ENCODE results near the gene SH3PXD2A.
"Not testable (repeated sequence)": the region's sequence is repeated elsewhere in the genome, so short reads cannot be mapped to it uniquely, and the experiment has no call there.

Gene SH3PXD2A

DNA sequence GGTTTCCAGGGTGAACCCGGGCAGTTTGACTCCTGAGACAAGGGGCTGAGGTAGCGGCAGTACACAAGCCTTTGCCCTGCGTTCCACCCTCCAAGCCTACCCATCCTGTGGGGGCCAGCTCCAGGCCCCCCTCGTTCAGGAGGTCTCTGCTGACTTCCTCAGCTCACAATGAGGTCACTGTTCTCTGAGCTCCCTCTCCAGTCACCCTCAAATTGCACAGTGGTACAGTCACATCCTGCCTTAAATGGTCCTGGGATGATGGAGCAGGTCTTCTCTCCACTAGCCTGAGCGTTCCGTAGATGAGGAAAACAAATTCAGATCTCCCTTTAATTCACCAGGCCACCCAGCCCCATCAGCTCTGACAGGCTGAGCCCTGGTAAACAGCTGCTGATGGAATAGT lies 90.2 kb downstream of the SH3PXD2A start:
- DNase-seq, result peak; percentile 11

GRCh38 chr10:103764296-103765088 lies 90.9 kb downstream of the SH3PXD2A start:
- DNase-seq, result no peak

DNA sequence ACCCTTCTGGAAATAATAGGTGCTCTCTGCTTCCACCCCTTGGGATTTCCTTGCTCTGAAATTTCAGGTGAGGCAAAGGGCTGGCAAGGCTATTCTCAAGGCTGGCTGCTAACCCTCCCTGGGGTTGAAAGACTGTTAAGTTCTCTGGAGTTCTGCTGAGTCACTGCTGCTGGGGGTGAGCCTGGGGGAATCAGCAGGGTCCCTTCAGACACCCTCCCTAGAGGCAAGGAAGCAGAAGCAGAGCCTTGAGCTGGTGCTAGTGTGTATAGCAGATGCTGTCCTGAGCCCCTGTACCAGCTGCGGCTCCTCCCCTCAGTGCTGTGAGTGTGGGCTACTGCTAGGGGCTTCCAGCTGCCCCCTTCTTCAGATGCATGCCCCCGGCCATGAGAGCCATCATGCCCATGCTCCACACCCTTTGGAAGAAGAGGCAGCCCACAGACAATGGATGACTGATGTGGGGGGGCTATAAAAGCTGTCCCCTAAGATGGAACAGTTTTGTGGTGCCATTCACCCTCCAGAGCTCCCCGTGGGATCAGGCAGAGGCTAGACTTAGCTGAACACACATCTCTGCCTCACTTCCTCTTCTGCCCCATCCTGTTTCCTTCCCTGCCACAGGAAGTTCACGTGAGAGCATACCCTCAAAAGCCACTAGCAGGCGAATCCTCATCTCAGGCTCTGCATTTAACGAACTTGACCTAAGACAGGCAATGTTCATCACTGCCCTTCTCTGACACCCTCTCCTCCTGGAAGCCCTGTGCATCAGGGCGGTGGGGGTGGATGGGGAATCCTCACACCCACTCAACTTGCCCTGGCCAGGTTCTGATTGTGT lies 91.8 kb downstream of the SH3PXD2A start:
- DNase-seq, result peak; percentile 43

GRCh38 chr10:103762916-103763315 lies 92.5 kb downstream of the SH3PXD2A start:
- no peak for DNase-seq

DNA sequence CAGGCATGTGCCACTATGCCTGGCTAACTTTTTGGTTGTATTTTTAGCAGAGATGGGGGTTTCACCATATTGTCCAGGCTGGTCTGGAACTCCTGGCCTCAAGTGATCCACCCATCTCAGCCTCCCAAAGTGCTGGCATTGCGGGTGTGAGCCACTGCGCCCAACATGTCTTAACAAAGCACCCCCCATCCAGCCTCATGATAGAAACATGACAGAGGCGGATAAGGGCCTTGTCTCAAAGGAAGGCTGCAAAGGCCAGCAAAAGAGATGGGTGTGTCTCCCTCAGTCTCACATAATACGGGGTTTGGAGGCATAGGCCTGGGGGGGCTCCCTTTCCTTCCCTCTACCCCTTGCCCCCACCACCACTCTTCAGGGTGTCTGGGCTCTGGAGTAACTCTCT lies 93.2 kb downstream of the SH3PXD2A start:
- DNase-seq, result no peak

DNA sequence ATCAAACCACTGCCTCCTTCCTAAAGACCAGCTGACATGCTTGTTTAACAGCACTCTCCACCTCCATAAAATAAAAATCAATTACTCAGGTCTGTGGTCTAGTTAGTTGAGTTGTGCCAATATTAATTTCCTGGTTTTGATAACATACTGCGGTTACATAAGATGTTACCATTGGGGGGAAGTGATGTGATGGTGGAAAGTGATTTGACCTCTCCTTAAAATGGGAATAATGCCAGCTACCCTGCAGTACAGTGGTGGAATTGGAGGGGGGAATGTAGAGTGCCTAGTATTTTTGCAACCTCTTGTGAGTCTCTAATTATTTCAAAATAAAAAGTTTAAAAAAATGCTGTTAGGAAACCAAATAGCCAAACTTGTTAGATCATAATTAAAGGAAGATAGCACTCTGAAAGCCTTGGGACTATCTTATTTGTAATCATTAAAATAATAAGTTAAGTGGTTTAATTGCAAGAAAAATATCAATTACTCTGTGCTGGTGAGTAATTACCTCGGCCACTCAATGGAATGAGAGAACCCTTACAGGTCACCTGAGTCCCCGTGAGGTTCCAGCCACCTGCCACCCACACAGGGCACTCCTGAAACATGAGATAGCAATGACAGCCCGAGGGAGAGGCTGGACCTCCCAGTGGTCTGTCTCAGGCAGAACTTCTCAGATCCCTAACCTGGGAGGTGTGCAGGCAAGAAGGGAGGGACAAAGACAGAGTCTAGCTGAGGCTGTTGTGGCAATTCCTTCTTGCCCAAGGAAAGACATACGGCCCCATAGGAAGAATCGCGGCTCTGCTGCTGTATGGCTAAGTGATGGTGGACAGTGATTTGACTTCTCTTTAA lies 94.1 kb downstream of the SH3PXD2A start:
- no peak for DNase-seq

- not testable (repeated sequence) for DNase-seq
Observed at GRCh38 chr10:103760233-103760632, 95.1 kb downstream of the SH3PXD2A start.

GRCh38 chr10:103759100-103759781 lies 96.1 kb downstream of the SH3PXD2A start:
- DNase-seq, result no peak

- DNase-seq, result no peak
Observed at GRCh38 chr10:103758294-103758681, 97.1 kb downstream of the SH3PXD2A start.

DNA sequence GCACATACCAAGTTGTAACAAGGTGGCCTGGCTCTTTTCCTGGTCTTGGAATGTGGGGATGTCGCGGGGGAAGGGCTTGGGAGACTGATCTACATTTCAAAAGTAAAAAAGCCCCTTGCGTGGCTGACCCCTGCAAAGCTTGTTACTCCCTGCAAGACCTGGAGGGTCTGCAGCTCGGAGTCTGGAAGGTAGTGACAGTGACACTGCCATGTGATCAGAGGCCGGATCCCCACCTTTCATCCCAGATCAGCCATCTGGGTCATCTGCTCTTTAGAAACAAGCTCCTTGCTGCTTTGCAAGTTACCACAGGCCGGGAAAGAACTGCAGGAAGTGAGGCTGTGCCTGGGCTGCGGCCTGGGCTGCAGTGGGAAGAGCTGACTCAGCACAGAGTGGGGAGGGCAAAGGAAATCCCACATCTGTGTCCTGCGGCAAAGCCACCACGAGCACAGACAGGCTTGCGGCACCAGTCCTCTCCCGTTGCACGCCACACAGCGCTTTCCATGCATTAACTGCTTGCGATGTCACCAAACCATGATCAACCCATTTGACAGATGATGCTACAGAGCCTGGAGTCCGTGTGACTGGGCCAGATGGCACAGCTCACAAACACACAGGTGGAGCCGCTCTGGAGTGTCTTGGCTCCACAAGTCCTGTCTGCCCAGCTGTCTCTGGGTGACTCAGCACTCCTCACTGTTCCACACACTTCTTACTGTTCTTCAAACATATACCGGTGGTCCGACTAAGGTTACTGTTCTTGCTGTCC lies 97.7 kb downstream of the SH3PXD2A start:
- DNase-seq, result peak; percentile 44

GRCh38 chr10:103756277-103756869 lies 99.0 kb downstream of the SH3PXD2A start:
- no peak for DNase-seq

GRCh38 chr10:103752680-103753248 lies 102.6 kb downstream of the SH3PXD2A start:
- DNase-seq, result no peak

- DNase-seq, result no peak
Observed at GRCh38 chr10:103751667-103752290, 103.6 kb downstream of the SH3PXD2A start.

DNA sequence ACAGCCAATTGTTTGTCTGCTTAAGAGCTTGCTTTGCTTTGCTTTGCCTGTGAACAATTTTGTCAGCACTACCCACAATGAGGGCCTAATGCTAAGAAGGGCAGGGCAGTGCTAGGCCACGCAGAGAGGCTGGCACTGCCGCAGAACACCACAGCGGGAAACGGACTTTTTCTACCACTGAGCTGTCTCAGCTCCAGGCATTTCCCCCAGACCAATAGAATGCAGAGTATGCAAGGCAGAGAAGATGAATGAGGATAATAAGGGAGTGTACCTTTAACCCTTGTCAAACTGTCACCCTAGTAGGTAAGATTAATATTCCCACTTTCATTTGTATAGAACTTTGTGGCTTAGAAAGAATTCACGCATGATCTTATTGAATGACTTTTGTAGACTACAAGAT lies 104.5 kb downstream of the SH3PXD2A start:
- DNase-seq, result no peak

GRCh38 chr10:103749779-103750178 lies 105.6 kb downstream of the SH3PXD2A start:
- no peak for DNase-seq

- DNase-seq, result peak; percentile 63
Observed at GRCh38 chr10:103748020-103748419, 107.4 kb downstream of the SH3PXD2A start.

- DNase-seq, result no peak
Observed at GRCh38 chr10:103747193-103747865, 108.0 kb downstream of the SH3PXD2A start.

DNA sequence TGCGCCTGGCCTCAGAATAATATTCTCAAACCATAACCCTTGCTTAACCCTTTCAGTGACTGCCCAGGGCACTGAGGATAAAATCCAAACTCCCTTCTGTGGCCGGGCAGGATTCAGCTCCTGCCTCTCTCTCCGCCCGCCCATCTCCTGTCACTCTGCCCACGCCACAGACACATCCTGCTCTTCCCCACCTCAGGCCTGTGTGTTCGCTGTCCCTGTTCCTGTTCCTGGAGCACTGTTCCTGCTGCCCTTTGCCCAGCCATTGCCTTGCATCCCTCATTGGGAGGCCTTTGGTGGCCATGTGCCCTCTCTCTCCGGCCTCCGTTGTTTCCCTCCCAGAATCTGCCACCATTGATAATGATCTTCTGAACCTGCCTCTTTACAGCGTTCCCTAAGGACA lies 108.8 kb downstream of the SH3PXD2A start:
- DNase-seq, result no peak

GRCh38 chr10:103745341-103746247 lies 109.8 kb downstream of the SH3PXD2A start:
- peak; percentile 76 for DNase-seq

Data from CD4-positive, alpha-beta T cell treated with Interleukin-4 for 4 hours (primary cell).